ENCODE data around the gene PTPRJ. TPM values are rescaled to one million over a fixed set of nuclear protein-coding genes. Genes with fewer than 3 reads are reported as not detected.

PTPRJ gene
- total and polyA plus RNA-seq, 7 donors = 0.32 to 12.4 (median 4.1) TPM

- H3K27me3 ChIP-seq (ENCODE audit: insufficient read depth in 3 of 3, low read length in 2 of 3) = no peaks in the 10 kb centered on the region
- WGBS, 3 donors = 41 to 56% (median 41%) methylated on average over 14 of the region's 14 CpGs
- ATAC-seq = peak; percentile 87 to 92 (median 92)
- TF ChIP-seq CTCF (IDR thresholded peaks at IDR 0.05) = no peak
- peak overlapping the region; percentile 89 for H3K27ac ChIP-seq
- no peaks in the 10 kb centered on the region for H3K36me3 ChIP-seq (ENCODE audit: insufficient read depth in 1 of 2, low read depth in 1 of 2)
- intact Hi-C loops (cut with DNase I) = loop anchor here (5.0 to 10.0 kb wide), 2 partner anchors 43 to 50 kb away; no protein-coding TSS in a partner anchor
- H3K9me3 ChIP-seq = no peaks in the 10 kb centered on the region
- H3K4me1 ChIP-seq = peaks cover 40% of the 10 kb centered on the region
- no peak overlapping the region for H3K4me3 ChIP-seq
- peak; percentile 87 to 92 for DNase-seq
These were observed 54.8 kb downstream of the PTPRJ start for GRCh38 chr11:48034926-48035871.

- 4 to 23% (median 20%) methylated on average over 1 of the region's 1 CpG for WGBS, 3 donors
- TF ChIP-seq CTCF (IDR thresholded peaks at IDR 0.05) = no peak
- Histone ChIP-seq H3K4me1 (peaks cover 36% of the 10 kb centered on the region), H3K27me3 (ENCODE audit: insufficient read depth in 3 of 3, low read length in 2 of 3) (no peaks in the 10 kb centered on the region), H3K9me3 (no peaks in the 10 kb centered on the region), H3K27ac (peak overlapping the region; percentile 89), H3K4me3 (no peak overlapping the region), H3K36me3 (ENCODE audit: insufficient read depth in 1 of 2, low read depth in 1 of 2) (no peaks in the 10 kb centered on the region)
- intact Hi-C loops (cut with DNase I) = loop anchor here in 1 of 2 donors (10.0 kb wide), 1 partner anchor 49 kb away; no protein-coding TSS in a partner anchor
- DNase-seq (no peak), ATAC-seq (peak; percentile 40 to 73 (median 61))
These were observed 55.7 kb downstream of the PTPRJ start for GRCh38 chr11:48036011-48036410.

GRCh38 chr11:48036466-48036865 is 56.1 kb downstream of the PTPRJ start:
- peaks cover 34% of the 10 kb centered on the region for H3K4me1 ChIP-seq
- intact Hi-C loops (cut with DNase I) = loop anchor here in 1 of 2 donors (10.0 kb wide), 1 partner anchor 48 kb away; no protein-coding TSS in a partner anchor
- no peak for TF ChIP-seq CTCF (IDR thresholded peaks at IDR 0.05)

DNA sequence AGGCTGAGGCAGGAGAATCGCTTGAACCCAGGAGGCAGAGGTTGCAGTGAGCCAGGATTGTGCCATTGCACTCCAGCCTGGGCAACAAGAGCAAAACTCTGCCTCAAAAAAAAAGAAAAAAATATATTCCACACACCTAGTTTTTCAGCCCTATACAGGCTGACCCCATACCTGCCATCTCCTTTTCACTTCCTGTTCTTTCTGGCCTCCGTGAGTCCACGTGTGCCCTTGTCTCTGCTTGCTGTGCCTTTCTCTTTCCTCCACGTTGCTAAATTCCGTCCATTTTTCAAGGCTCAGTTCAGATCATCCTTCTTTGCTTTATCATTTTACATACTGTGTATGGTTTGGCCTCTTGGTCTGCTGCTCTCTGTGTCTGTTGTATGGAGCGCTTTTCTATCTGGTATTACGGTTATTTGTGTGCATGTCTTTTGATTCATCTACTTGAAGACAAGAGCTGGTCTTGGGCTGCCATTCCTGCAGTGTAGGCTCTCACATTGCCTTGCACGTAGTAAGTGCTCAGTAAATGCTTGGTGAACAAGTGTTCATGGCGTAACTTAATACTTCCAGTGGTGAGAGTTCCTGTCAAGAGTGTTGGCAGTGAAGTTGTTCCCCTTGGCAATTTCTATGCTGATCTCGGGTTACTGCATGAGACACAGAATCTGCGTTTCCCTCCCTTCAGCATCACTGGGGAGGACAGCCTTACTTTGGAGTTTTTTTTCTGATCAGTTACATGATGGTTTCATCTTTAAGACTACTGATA is 57.5 kb downstream of the PTPRJ start:
- peak overlapping the region; percentile 47 for H3K27ac ChIP-seq
- intact Hi-C loops (cut with DNase I) = loop anchor here in 1 of 2 donors (10.0 kb wide), 1 partner anchor 47 kb away; no protein-coding TSS in a partner anchor
- H3K4me1 ChIP-seq = peaks cover 32% of the 10 kb centered on the region

More at GRCh38 chr11:48036466-48036865, 56.1 kb downstream of the PTPRJ start:
- Histone ChIP-seq H3K27ac (peak overlapping the region; percentile 89), H3K36me3 (ENCODE audit: insufficient read depth in 1 of 2, low read depth in 1 of 2) (no peaks in the 10 kb centered on the region), H3K9me3 (no peaks in the 10 kb centered on the region), H3K27me3 (ENCODE audit: insufficient read depth in 3 of 3, low read length in 2 of 3) (no peaks in the 10 kb centered on the region), H3K4me3 (no peak overlapping the region)
- WGBS, 3 donors = 63 to 75% (median 65%) methylated on average over 4 of the region's 4 CpGs
- ATAC-seq (no peak), DNase-seq (no peak)

More for the DNA sequence above, 57.5 kb downstream of the PTPRJ start:
- H3K36me3 ChIP-seq (ENCODE audit: insufficient read depth in 1 of 2, low read depth in 1 of 2) = no peaks in the 10 kb centered on the region
- TF ChIP-seq CTCF (IDR thresholded peaks at IDR 0.05) = no peak
- H3K9me3 ChIP-seq = no peaks in the 10 kb centered on the region
- WGBS, 3 donors = 69 to 73% (median 72%) methylated on average over 11 of the region's 11 CpGs
- no peaks in the 10 kb centered on the region for H3K27me3 ChIP-seq (ENCODE audit: insufficient read depth in 3 of 3, low read length in 2 of 3)
- ATAC-seq (peak; percentile 59 to 72 (median 66)), DNase-seq (no peak)
- no peak overlapping the region for H3K4me3 ChIP-seq
